ENCODE results near the gene AMBRA1.

AMBRA1 gene

DNA sequence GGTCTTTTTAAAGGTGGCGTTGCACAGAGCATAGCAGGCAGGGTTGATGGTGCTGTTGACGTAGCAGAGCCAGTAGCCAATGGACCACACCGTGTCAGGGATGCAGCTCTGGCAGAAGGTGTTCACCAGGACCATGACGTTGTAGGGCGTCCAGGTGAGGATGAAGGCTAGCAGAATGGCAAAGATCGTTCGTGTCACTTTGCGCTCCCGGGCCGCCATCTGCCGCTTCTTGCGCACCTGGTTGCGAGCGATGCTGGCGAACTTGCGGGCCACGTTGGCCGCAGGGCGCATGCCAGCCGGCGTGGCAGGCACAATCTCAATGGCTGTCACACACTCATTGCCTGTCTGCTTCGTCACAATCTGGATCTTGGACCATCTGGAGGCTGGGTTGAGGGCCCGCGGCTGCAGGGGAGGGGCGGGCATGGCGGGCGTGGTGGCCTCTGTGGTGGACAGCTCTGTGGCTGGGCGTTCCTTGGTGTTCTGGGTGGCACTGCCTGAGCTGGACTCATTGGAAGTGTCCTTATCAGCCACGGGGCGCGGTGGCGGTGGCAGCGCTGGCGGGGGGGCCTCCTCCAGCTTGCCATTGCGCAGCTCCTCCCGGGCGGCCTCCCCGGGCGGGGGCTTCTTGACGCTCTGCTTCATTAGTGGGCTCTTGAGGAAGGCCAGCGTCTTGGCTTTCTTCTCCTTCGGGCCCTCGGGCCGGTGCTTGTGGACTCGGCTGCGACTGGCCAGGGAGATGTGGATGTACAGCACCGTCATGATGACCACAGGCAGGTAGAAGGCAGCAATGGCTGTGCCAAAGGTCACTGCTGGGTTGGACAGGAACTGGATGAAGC is 208.4 kb downstream of the AMBRA1 start:
- TF ChIP-seq, protein P1, sequence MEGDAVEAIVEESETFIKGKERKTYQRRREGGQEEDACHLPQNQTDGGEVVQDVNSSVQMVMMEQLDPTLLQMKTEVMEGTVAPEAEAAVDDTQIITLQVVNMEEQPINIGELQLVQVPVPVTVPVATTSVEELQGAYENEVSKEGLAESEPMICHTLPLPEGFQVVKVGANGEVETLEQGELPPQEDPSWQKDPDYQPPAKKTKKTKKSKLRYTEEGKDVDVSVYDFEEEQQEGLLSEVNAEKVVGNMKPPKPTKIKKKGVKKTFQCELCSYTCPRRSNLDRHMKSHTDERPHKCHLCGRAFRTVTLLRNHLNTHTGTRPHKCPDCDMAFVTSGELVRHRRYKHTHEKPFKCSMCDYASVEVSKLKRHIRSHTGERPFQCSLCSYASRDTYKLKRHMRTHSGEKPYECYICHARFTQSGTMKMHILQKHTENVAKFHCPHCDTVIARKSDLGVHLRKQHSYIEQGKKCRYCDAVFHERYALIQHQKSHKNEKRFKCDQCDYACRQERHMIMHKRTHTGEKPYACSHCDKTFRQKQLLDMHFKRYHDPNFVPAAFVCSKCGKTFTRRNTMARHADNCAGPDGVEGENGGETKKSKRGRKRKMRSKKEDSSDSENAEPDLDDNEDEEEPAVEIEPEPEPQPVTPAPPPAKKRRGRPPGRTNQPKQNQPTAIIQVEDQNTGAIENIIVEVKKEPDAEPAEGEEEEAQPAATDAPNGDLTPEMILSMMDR (conservative IDR thresholded peaks at IDR 0.05; ENCODE audit: low read depth, low read length), result no peak
- Histone ChIP-seq H3K27ac (no peak overlapping the region), H3K4me3 (IDR thresholded peaks at IDR 0.05; ENCODE audit: insufficient read depth, low read depth, low read length) (no peak overlapping the region), H3K9ac (no peak overlapping the region), H4K20me1 (ENCODE audit: insufficient read depth) (no peaks in the 10 kb centered on the region), H3K4me1 (ENCODE audit: low read depth, poor library complexity, severe bottlenecking) (peaks cover 2% of the 10 kb centered on the region), H3K36me3 (ENCODE audit: insufficient read depth) (no peaks in the 10 kb centered on the region), H3K27me3 (ENCODE audit: insufficient read depth, low read depth) (peaks cover 44% of the 10 kb centered on the region), H2AFZ (ENCODE audit: low read depth) (no peak overlapping the region), H3K4me2 (no peak overlapping the region), H3K79me2 (ENCODE audit: insufficient read depth, low read depth) (no peaks in the 10 kb centered on the region)

DNA sequence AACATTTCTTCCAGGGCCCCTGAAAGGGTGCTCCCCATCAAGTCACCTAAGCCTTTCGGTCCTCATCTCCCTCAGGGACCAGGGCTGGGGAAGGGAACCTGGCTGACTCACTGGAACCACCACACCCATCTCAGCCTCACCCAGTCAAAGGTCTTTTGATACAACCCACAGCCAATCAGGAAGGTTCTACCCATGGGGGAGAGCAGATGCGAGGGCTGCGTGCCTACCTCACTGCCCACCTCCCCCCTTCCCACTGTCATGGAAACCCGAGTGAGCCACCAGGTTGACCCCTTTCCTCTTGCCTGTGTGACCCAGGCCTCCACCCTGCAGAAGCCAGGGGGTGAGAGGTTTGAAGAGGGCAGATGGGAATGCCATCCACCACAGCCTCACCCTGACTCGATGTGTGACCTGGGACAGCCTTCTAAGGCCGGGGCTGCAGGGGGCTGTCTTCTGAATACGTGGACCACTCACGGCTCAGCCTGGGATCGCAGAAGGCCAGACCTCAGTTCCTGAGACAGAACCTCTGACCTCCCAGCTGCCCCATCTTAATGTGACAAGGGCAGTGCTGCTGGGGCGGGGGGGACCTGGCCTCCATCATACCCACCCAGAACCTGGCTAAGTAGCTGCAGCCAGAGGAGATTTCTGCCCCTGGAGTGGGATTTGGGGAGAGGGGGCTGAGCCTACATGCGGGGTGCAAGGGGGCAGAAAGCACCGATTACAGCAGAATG is 209.7 kb downstream of the AMBRA1 start:
- H3K27ac ChIP-seq, result no peak overlapping the region

DNA sequence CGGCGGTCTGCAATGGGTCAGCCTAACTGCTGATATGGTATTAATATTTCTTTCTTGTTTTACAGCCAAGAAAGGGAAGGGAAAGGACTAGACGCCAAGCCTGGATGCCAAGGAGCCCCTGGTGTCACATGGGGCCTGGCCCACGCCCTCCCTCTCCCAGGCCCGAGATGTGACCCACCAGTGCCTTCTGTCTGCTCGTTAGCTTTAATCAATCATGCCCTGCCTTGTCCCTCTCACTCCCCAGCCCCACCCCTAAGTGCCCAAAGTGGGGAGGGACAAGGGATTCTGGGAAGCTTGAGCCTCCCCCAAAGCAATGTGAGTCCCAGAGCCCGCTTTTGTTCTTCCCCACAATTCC is 210.4 kb downstream of the AMBRA1 start:
- Histone ChIP-seq H3K36me3 (ENCODE audit: insufficient read depth) (no peaks in the 10 kb centered on the region), H3K27me3 (ENCODE audit: insufficient read depth, low read depth) (peaks cover 29% of the 10 kb centered on the region), H3K79me2 (ENCODE audit: insufficient read depth, low read depth) (no peaks in the 10 kb centered on the region), H3K4me1 (ENCODE audit: low read depth, poor library complexity, severe bottlenecking) (peaks cover 9% of the 10 kb centered on the region), H3K27ac (no peak overlapping the region), H3K9ac (no peak overlapping the region), H3K4me3 (IDR thresholded peaks at IDR 0.05; ENCODE audit: insufficient read depth, low read depth, low read length) (no peak overlapping the region), H4K20me1 (ENCODE audit: insufficient read depth) (no peaks in the 10 kb centered on the region), H3K4me2 (no peak overlapping the region), H2AFZ (ENCODE audit: low read depth) (no peak overlapping the region)
- TF ChIP-seq, protein P1 (conservative IDR thresholded peaks at IDR 0.05; ENCODE audit: low read depth, low read length), result 0 out of 2 replicates have a peak, but pooled peaks have one; percentile 7

More for the DNA sequence above, 209.7 kb downstream of the AMBRA1 start:
- no peaks in the 10 kb centered on the region for H4K20me1 ChIP-seq (ENCODE audit: insufficient read depth)
- TF ChIP-seq, protein P1 (conservative IDR thresholded peaks at IDR 0.05; ENCODE audit: low read depth, low read length), result no peak
- H3K79me2 ChIP-seq (ENCODE audit: insufficient read depth, low read depth), result no peaks in the 10 kb centered on the region
- no peak overlapping the region for H3K4me2 ChIP-seq
- no peak overlapping the region for H3K9ac ChIP-seq
- peaks cover 6% of the 10 kb centered on the region for H3K4me1 ChIP-seq (ENCODE audit: low read depth, poor library complexity, severe bottlenecking)
- peaks cover 37% of the 10 kb centered on the region for H3K27me3 ChIP-seq (ENCODE audit: insufficient read depth, low read depth)
- no peak overlapping the region for H3K4me3 ChIP-seq (IDR thresholded peaks at IDR 0.05; ENCODE audit: insufficient read depth, low read depth, low read length)
- no peaks in the 10 kb centered on the region for H3K36me3 ChIP-seq (ENCODE audit: insufficient read depth)
- no peak overlapping the region for H2AFZ ChIP-seq (ENCODE audit: low read depth)

DNA sequence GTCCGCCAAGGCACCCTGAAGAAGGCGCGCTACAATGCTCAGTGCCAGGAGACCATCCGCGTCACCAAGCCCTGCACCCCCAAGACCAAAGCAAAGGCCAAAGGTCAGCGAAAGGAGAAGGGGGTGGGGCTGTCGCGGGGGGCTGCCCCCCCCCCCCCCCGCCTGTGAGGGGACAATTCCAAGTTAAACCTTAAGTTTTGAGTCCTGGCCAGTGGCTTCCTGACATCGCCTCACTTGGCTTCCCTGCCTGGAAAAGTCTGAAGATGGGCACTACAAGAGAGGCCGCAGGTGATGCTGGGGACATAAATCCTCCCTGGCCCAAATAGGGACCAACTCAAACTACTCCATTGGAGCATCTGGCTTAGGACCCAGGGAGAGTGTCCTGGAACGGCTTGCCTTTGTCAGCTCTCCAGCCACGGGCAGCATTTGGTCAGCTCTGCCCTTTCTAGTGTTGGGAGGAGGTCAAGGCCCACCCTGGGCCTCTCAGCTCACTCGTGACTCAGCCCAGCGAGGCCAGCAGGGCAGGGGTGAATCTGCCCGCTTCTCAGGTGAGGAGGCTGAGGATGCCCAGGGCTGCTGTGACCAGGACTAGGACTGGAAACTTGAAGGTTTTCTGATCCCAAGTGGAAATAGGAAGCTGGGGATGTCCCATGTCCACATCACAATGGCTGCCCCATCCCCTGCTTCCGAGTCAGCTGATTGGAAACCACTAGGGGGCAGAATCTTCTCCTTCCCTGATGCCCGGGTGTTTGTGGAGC is 211.0 kb downstream of the AMBRA1 start:
- no peaks in the 10 kb centered on the region for H3K79me2 ChIP-seq (ENCODE audit: insufficient read depth, low read depth)
- H3K27ac ChIP-seq, result no peak overlapping the region
- no peaks in the 10 kb centered on the region for H3K36me3 ChIP-seq (ENCODE audit: insufficient read depth)
- H2AFZ ChIP-seq (ENCODE audit: low read depth), result no peak overlapping the region
- H3K27me3 ChIP-seq (ENCODE audit: insufficient read depth, low read depth), result peaks cover 24% of the 10 kb centered on the region
- H3K4me3 ChIP-seq (IDR thresholded peaks at IDR 0.05; ENCODE audit: insufficient read depth, low read depth, low read length), result no peak overlapping the region
- no peak overlapping the region for H3K4me2 ChIP-seq
- H3K9ac ChIP-seq, result no peak overlapping the region
- peaks cover 9% of the 10 kb centered on the region for H3K4me1 ChIP-seq (ENCODE audit: low read depth, poor library complexity, severe bottlenecking)
- TF ChIP-seq, protein P1 (conservative IDR thresholded peaks at IDR 0.05; ENCODE audit: low read depth, low read length), result peak; percentile 24; the same call in 1 of the 2 replicates
- H4K20me1 ChIP-seq (ENCODE audit: insufficient read depth), result no peaks in the 10 kb centered on the region

All from KMS-11 (cell line).